Colonic mucosa (tissue), 4 donors: ENCODE results near the gene ZBTB39. TPM values are rescaled to one million over a fixed set of nuclear protein-coding genes. Genes with fewer than 3 reads are reported as not detected.
A peak's percentile ranks its signal among the peaks of the same experiment; 100 is the strongest.

Experiments used
- DNase-seq: peaks from one replicate; pipeline ENCODE4 v3.0.0-alpha.2; 2020
- H3K27ac ChIP-seq: fragments of 200-600 bp; one replicate; pipeline ENCODE4 v1.8.0; 2021
- H3K27me3 ChIP-seq: fragments of 200-600 bp; one replicate; pipeline ENCODE4 v1.8.0; 2021
- H3K36me3 ChIP-seq: fragments of 200-600 bp; one replicate; pipeline ENCODE4 v1.8.0; 2021
- H3K4me1 ChIP-seq: fragments of 200-600 bp; one replicate; pipeline ENCODE4 v1.8.0; 2021; ENCODE audit warnings: mild to moderate bottlenecking
- H3K4me3 ChIP-seq: fragments of 200-600 bp; one replicate; pipeline ENCODE4 v1.8.0; 2021
- H3K9ac ChIP-seq, 2 donors: one replicate each; pipeline ENCODE4 v1.7.0; 2013; ENCODE audit warnings: control low read depth in 2 of 2, low read depth in 2 of 2, low read length in 2 of 2
- H3K9me3 ChIP-seq: fragments of 200-600 bp; one replicate; pipeline ENCODE4 v1.8.0; 2021
- intact Hi-C: fragments of 100-400 bp; cut with DNase I; formaldehyde crosslinking; loops from one replicate; pipeline ENCODE4 v1.14.1; 2022
- total RNA-seq, 2 donors: library from RNA; stranded (reverse); fragmentation: NEBNext Ultra II Directional in 1 of 2; extraction: Animal tissue kit (Norgen Biotek cat#: 25700) in 1 of 2; gene quantifications; one replicate each; pipeline ENCODE4 v1.2.1, GENCODE V29; 2021
- TF ChIP-seq, protein P1 (sequence below): fragments of 200-600 bp; IDR thresholded peaks from one replicate; pipeline ENCODE4 v1.8.0; 2022; ENCODE audit warnings: antibody characterized with exemption, mild to moderate bottlenecking
- donor health status: healthy.
- donor health status: DM: no; HTN: no; CAD: no.
- donor health status: DM: no; HTN: no; CAD: no.

The ZBTB39 gene
- total RNA-seq, 2 donors from 2014 or later, result 3.7 to 5.7 TPM

DNA sequence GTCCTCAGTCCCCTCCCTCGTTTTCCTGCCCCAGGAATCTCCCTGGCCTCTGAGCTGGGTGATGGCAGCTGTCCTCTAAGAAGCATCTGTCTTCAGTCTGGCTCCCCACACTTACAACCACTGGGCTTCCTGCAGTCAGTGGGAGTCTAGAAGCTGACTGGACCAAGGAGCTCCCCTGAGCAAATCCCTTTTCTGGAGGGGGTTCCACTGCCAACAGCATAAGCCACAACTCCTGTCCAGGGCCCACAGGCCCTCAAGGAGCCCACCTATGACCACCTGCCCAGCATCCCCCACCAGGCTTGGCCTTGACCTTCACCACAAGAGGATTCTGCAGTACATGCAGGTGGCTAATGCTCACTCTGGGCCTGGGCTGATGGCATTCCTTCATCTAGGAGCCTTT lies 53.0 kb downstream of the ZBTB39 start:
- no peak overlapping the region for H3K9ac ChIP-seq
- H3K4me1 ChIP-seq, result no peaks in the 10 kb centered on the region
- H3K27me3 ChIP-seq, result no peaks in the 10 kb centered on the region
- no peak for DNase-seq
- no peak overlapping the region for H3K27ac ChIP-seq
- no peaks in the 10 kb centered on the region for H3K36me3 ChIP-seq
- TF ChIP-seq, protein P1, sequence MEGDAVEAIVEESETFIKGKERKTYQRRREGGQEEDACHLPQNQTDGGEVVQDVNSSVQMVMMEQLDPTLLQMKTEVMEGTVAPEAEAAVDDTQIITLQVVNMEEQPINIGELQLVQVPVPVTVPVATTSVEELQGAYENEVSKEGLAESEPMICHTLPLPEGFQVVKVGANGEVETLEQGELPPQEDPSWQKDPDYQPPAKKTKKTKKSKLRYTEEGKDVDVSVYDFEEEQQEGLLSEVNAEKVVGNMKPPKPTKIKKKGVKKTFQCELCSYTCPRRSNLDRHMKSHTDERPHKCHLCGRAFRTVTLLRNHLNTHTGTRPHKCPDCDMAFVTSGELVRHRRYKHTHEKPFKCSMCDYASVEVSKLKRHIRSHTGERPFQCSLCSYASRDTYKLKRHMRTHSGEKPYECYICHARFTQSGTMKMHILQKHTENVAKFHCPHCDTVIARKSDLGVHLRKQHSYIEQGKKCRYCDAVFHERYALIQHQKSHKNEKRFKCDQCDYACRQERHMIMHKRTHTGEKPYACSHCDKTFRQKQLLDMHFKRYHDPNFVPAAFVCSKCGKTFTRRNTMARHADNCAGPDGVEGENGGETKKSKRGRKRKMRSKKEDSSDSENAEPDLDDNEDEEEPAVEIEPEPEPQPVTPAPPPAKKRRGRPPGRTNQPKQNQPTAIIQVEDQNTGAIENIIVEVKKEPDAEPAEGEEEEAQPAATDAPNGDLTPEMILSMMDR, result no peak
- H3K9me3 ChIP-seq, result no peaks in the 10 kb centered on the region
- intact Hi-C loops, result no loop called here
- H3K4me3 ChIP-seq, result no peak overlapping the region

GRCh38 chr12:56951582-56952339 lies 54.6 kb downstream of the ZBTB39 start:
- no peaks in the 10 kb centered on the region for H3K9me3 ChIP-seq
- DNase-seq, result peak; percentile 11
- H3K27ac ChIP-seq, result no peak overlapping the region
- no peaks in the 10 kb centered on the region for H3K4me1 ChIP-seq
- intact Hi-C loops, result no loop called here
- H3K4me3 ChIP-seq, result no peak overlapping the region
- TF ChIP-seq, protein P1, result no peak
- H3K27me3 ChIP-seq, result no peaks in the 10 kb centered on the region
- H3K9ac ChIP-seq, result no peak overlapping the region
- no peaks in the 10 kb centered on the region for H3K36me3 ChIP-seq

DNA sequence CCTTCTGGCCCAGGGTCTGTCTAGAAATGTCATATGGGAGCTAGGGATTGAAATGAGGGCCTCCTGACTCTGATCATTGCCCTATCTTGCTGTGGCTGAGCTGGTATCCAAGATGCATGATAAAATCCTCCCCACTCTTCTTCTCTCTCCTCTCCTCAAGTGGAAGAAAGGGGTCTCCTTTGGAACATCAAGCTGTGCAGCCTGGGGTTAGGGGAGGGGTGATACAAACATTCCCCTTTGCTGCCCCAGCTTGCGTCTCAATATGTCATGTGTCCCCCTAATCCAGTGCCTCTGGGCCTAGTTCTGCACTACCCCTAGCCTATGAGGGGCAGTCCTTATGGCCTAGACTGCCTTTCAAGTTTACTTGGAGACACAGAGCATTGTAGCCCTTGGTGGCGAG lies 57.5 kb downstream of the ZBTB39 start:
- TF ChIP-seq, protein P1, result no peak

More for the DNA sequence above, 57.5 kb downstream of the ZBTB39 start:
- Histone ChIP-seq H3K27ac (no peak overlapping the region), H3K9me3 (no peaks in the 10 kb centered on the region), H3K36me3 (no peaks in the 10 kb centered on the region), H3K27me3 (no peaks in the 10 kb centered on the region), H3K9ac (no peak overlapping the region), H3K4me3 (no peak overlapping the region), H3K4me1 (no peaks in the 10 kb centered on the region)
- intact Hi-C loops, result no loop called here
- no peak for DNase-seq

Other genes starting within 250 kb of the ZBTB39 start
- 1 to 10 TPM; 2.0 to 5.8 TPM for gene HSD17B6, start 243.2 kb downstream of the ZBTB39 start, total RNA-seq
- not detected for gene SDR9C7, start 72.1 kb downstream of the ZBTB39 start, total RNA-seq
- gene RDH16, start 48.9 kb downstream of the ZBTB39 start, total RNA-seq, result under 1 TPM; 0.16 to 0.44 TPM
- gene TAC3, start 10.0 kb upstream of the ZBTB39 start, total RNA-seq, result 1 to 10 TPM; 1.9 TPM
- 100 to 1,000 TPM; 261 to 273 TPM for gene MYO1A, start 43.6 kb upstream of the ZBTB39 start, total RNA-seq
- 10 to 100 TPM in 1 of 2 donors, 1 to 10 TPM in 1; 7.3 to 21.1 TPM for gene NEMP1, start 72.2 kb upstream of the ZBTB39 start, total RNA-seq
- 1 to 10 TPM; 4.8 to 7.0 TPM for gene NAB2, start 82.6 kb upstream of the ZBTB39 start, total RNA-seq
- gene STAT6, start 104.8 kb upstream of the ZBTB39 start, total RNA-seq, result 100 to 1,000 TPM; 161 to 181 TPM
- 100 to 1,000 TPM; 107 to 123 TPM for gene LRP1, start 121.9 kb upstream of the ZBTB39 start, total RNA-seq
- not detected for gene LRP1-AS, start 141.1 kb upstream of the ZBTB39 start, total RNA-seq
- gene NXPH4, start 210.2 kb upstream of the ZBTB39 start, total RNA-seq, result under 1 TPM in 1 of 2 donors, not detected in 1; 0.27 TPM
- 100 to 1,000 TPM in 1 of 2 donors, 10 to 100 TPM in 1; 69.4 to 160 TPM for gene SHMT2, start 223.2 kb upstream of the ZBTB39 start, total RNA-seq
- gene STAC3, start 244.6 kb upstream of the ZBTB39 start, total RNA-seq, result 1 to 10 TPM; 1.9 to 2.7 TPM